Esophagus squamous epithelium (tissue), 5 donors: ENCODE measurements around the gene RPL32. TPM values are rescaled to one million over a fixed set of nuclear protein-coding genes. Genes with fewer than 3 reads are reported as not detected.

Experiments
- DNase-seq: peaks from one replicate; lab custom pipeline; 2025; lab: John Stamatoyannopoulos, UW
- H3K27ac ChIP-seq, 4 donors: fragments of 200-600 bp; sonication (generic); one replicate each; pipeline ENCODE4 v1.5.1; 2016 to 2019; ENCODE audit warnings: mild to moderate bottlenecking in 1 of 4
- H3K27me3 ChIP-seq, 4 donors: fragments of 200-600 bp; sonication (generic); 1 replicate in 3 of 4; 2 replicates in 1 of 4; pipeline versions ENCODE4 v1.5.1 to v1.6.0; 2017 to 2021; ENCODE audit warnings: antibody characterized with exemption in 1 of 4
- H3K36me3 ChIP-seq, 3 donors: fragments of 200-600 bp; sonication (generic); one replicate each; pipeline ENCODE4 v1.5.1; 2016 to 2019
- H3K4me1 ChIP-seq, 3 donors: fragments of 200-600 bp; sonication (generic); one replicate each; pipeline ENCODE4 v1.5.1; 2017 to 2019
- H3K4me3 ChIP-seq, 4 donors: fragments of 200-600 bp; sonication (generic); 1 replicate in 3 of 4; 2 replicates in 1 of 4; pipeline ENCODE4 v1.5.1; 2016 to 2019; ENCODE audit warnings: mild to moderate bottlenecking in 2 of 4, moderate library complexity in 1 of 4
- H3K9me3 ChIP-seq, 3 donors: fragments of 200-600 bp; sonication (generic); one replicate each; pipeline ENCODE4 v1.5.1; 2016 to 2019
- CTCF ChIP-seq, 6 experiments: fragments of 450-650 bp in 4 of 6; fragments of 200-600 bp in 2 of 6; sonication (generic) in 2 of 6; IDR thresholded peaks; one replicate each; pipeline ENCODE4 v1.5.1; 2016 to 2019; ENCODE audit warnings: antibody characterized with exemption in 6 of 6, mild to moderate bottlenecking in 4 of 6, moderate library complexity in 4 of 6
- POLR2A ChIP-seq, 4 donors: fragments of 450-650 bp; IDR thresholded peaks; one replicate each; pipeline ENCODE4 v1.6.1; 2017; ENCODE audit warnings: antibody characterized with exemption in 4 of 4, mild to moderate bottlenecking in 4 of 4, moderate library complexity in 3 of 4
- WGBS, 2 donors: methylation state at CpG; one replicate each; pipeline ENCODE4 v1.1.5; 2018; 5-methylcytosine and 5-hydroxymethylcytosine counted together
- intact Hi-C: fragments of 100-400 bp; cut with DNase I; formaldehyde crosslinking; loops from one replicate; pipeline ENCODE4 v1.15.0; 2022
- total RNA-seq, 4 donors: library from RNA; depleted of rRNA; stranded (reverse); fragments of >200 nt; gene quantifications; one replicate each; pipeline ENCODE4 v1.1.0, GENCODE V29; 2016
- donor health status: DM: yes; HTN: yes; CAD: no.

Gene RPL32
- total RNA-seq, 4 donors from 2014 or later: 657 to 937 (median 873) TPM

GRCh38 chr3:12866836-12867235, 25.5 kb upstream of the RPL32 start:
- 86 to 88% methylated on average over 4 of the region's 6 CpGs for WGBS, 2 donors
- intact Hi-C loops: no loop called here
- H3K27ac ChIP-seq: no peak overlapping the region
- no peak overlapping the region for H3K4me3 ChIP-seq
- no peaks in the 10 kb centered on the region for H3K36me3 ChIP-seq
- no peak for TF ChIP-seq POLR2A (IDR thresholded peaks at IDR 0.05)
- no peak for TF ChIP-seq CTCF (IDR thresholded peaks at IDR 0.05)
- H3K27me3 ChIP-seq: peaks cover 0 to 17% (median 0%) of the 10 kb centered on the region in 4 donors
- peaks cover 0 to 12% (median 8%) of the 10 kb centered on the region in 3 donors for H3K9me3 ChIP-seq
- peaks cover 0 to 15% (median 7%) of the 10 kb centered on the region in 3 donors for H3K4me1 ChIP-seq
- no peak for DNase-seq

GRCh38 chr3:12865271-12865670, 23.9 kb upstream of the RPL32 start:
- TF ChIP-seq POLR2A (IDR thresholded peaks at IDR 0.05): no peak
- TF ChIP-seq CTCF (IDR thresholded peaks at IDR 0.05): no peak
- Histone ChIP-seq H3K4me3 (no peak overlapping the region), H3K4me1 (peaks cover 0 to 15% (median 7%) of the 10 kb centered on the region in 3 donors), H3K27me3 (peaks cover 0 to 17% (median 0%) of the 10 kb centered on the region in 4 donors), H3K9me3 (peaks cover 0 to 12% (median 8%) of the 10 kb centered on the region in 3 donors), H3K36me3 (no peaks in the 10 kb centered on the region), H3K27ac (no peak overlapping the region)
- 83 to 93% methylated on average over 4 of the region's 4 CpGs for WGBS, 2 donors
- DNase-seq: no peak
- intact Hi-C loops: no loop called here

GRCh38 chr3:12862387-12862786, 21.0 kb upstream of the RPL32 start:
- no peaks in the 10 kb centered on the region for H3K4me1 ChIP-seq
- no peak overlapping the region for H3K27ac ChIP-seq
- intact Hi-C loops: no loop called here
- peaks cover 0 to 12% (median 8%) of the 10 kb centered on the region in 3 donors for H3K9me3 ChIP-seq
- 90 to 97% methylated on average over 8 of the region's 8 CpGs for WGBS, 2 donors
- H3K27me3 ChIP-seq: no peaks in the 10 kb centered on the region
- DNase-seq: no peak
- H3K36me3 ChIP-seq: no peaks in the 10 kb centered on the region
- no peak for TF ChIP-seq POLR2A (IDR thresholded peaks at IDR 0.05)
- TF ChIP-seq CTCF (IDR thresholded peaks at IDR 0.05): no peak
- H3K4me3 ChIP-seq: no peak overlapping the region

GRCh38 chr3:12861611-12862010, 20.2 kb upstream of the RPL32 start:
- Histone ChIP-seq H3K36me3 (no peaks in the 10 kb centered on the region), H3K27me3 (no peaks in the 10 kb centered on the region), H3K4me3 (no peak overlapping the region), H3K4me1 (peaks cover 0 to 4% (median 0%) of the 10 kb centered on the region in 3 donors), H3K27ac (no peak overlapping the region), H3K9me3 (peaks cover 0 to 12% (median 8%) of the 10 kb centered on the region in 3 donors)
- intact Hi-C loops: no loop called here
- TF ChIP-seq CTCF (IDR thresholded peaks at IDR 0.05) (no peak), POLR2A (IDR thresholded peaks at IDR 0.05) (no peak)
- DNase-seq: no peak
- 80 to 85% methylated on average over 4 of the region's 5 CpGs for WGBS, 2 donors

GRCh38 chr3:12859840-12860239, 18.5 kb upstream of the RPL32 start:
- Histone ChIP-seq H3K27me3 (no peaks in the 10 kb centered on the region), H3K4me3 (no peak overlapping the region), H3K4me1 (peaks cover 0 to 5% (median 0%) of the 10 kb centered on the region in 3 donors), H3K27ac (no peak overlapping the region), H3K36me3 (no peaks in the 10 kb centered on the region), H3K9me3 (no peaks in the 10 kb centered on the region)
- intact Hi-C loops: no loop called here
- TF ChIP-seq POLR2A (IDR thresholded peaks at IDR 0.05) (no peak), CTCF (IDR thresholded peaks at IDR 0.05) (no peak)
- WGBS, 2 donors: 54 to 69% methylated on average over 7 of the region's 7 CpGs
- DNase-seq: no peak
